Adrenal gland (tissue), 12 donors: Measurements from ENCODE around the gene TRIOBP. TPM values are rescaled to one million over a fixed set of nuclear protein-coding genes. Genes with fewer than 3 reads are reported as not detected.

Experiments used
- DNase-seq, 7 donors: peaks; one replicate each; pipeline ENCODE4 v3.0.0-alpha.2; 2019 to 2020
- H3K27ac ChIP-seq, 5 donors: fragments of 200-600 bp; sonication (generic) in 4 of 5; 1 replicate in 3 of 5; 2 replicates in 2 of 5; pipeline versions ENCODE4 v1.5.1 to v1.8.0; 2016 to 2020; ENCODE audit warnings: mild to moderate bottlenecking in 1 of 5
- H3K27me3 ChIP-seq: fragments of 200-600 bp; 2 replicates; pipeline ENCODE4 v1.8.0; 2021
- H3K36me3 ChIP-seq, 2 donors: fragments of 200-600 bp; replicated peaks in 1 of 2; 1 replicate in 1 of 2; 2 replicates in 1 of 2; pipeline versions ENCODE4 v1.5.1 to v1.8.0; 2018 to 2022
- H3K4me1 ChIP-seq, 2 donors: fragments of 200-600 bp; replicated peaks in 1 of 2; 1 replicate in 1 of 2; 2 replicates in 1 of 2; pipeline versions ENCODE4 v1.5.1 to v1.8.0; 2018 to 2021
- H3K4me3 ChIP-seq, 4 donors: fragments of 200-600 bp; sonication (generic) in 3 of 4; one replicate each; pipeline ENCODE4 v1.5.1; 2016 to 2018
- H3K9me3 ChIP-seq, 3 donors: fragments of 200-600 bp; sonication (generic) in 1 of 3; replicated peaks in 1 of 3; 1 replicate in 2 of 3; 2 replicates in 1 of 3; pipeline versions ENCODE4 v1.5.1 to v1.8.0; 2016 to 2021
- POLR2A ChIP-seq, 2 donors: fragments of 450-650 bp; IDR thresholded peaks; one replicate each; pipeline ENCODE4 v1.6.1; 2017; ENCODE audit warnings: antibody characterized with exemption in 2 of 2, mild to moderate bottlenecking in 2 of 2, moderate library complexity in 1 of 2
- WGBS, 4 donors: extraction: QIAGEN DNeasy Blood & Tissue Kit in 2 of 4; methylation state at CpG; one replicate each; pipeline versions ENCODE4 v1.1.5 to v1.1.7; 2013 to 2017; 5-methylcytosine and 5-hydroxymethylcytosine counted together
- intact Hi-C, 2 donors: fragments of 100-400 bp; cut with DNase I; formaldehyde crosslinking; loops; one replicate each; pipeline versions ENCODE4 v1.14.1 to v1.15.0; 2022 to 2023
- polyA plus RNA-seq, 3 donors: library from polyadenylated mRNA; stranded (reverse); fragments of 200-250 nt in 2 of 3; fragments of 350-450 nt in 1 of 3; fragmentation: Illumina TruSeq in 1 of 3; extraction: RNeasy Lipid Tissue Mini Kit (QIAGEN cat#74804) in 1 of 3; gene quantifications; one replicate each; pipeline ENCODE4 v1.2.3, GENCODE V29; 2013 to 2014
- total RNA-seq, 9 donors: library from RNA; depleted of rRNA in 4 of 9; stranded (reverse); fragments of >200 nt in 4 of 9; fragments of 120-200 nt in 1 of 9; fragmentation: NEBNext Ultra II Directional in 1 of 9; extraction: Animal tissue kit (Norgen Biotek cat#: 25700) in 1 of 9; gene quantifications; one replicate each; pipeline versions ENCODE4 v1.1.0 to v1.2.4, GENCODE V29; 2013 to 2023
- TF ChIP-seq, protein P1 (sequence below), 6 experiments: fragments of 450-650 bp in 4 of 6; fragments of 200-600 bp in 2 of 6; sonication (generic) in 1 of 6; IDR thresholded peaks; 1 replicate in 5 of 6; 2 replicates in 1 of 6; pipeline versions ENCODE4 v1.5.1 to v1.8.0; 2016 to 2021; ENCODE audit warnings: antibody characterized with exemption in 6 of 6, mild to moderate bottlenecking in 2 of 6, moderate library complexity in 1 of 6
- donor health status: healthy with polysubstance abuse.
- donor health status: Bipolar disorder and iron deficiency.
- donor health status: DM: yes; HTN: yes; CAD: no.
- donor health status: DM: no; HTN: no; CAD: no.
- donor health status: DM: no; HTN: no; CAD: no.
- donor health status: DM: yes; HTN: yes; CAD: no.

TRIOBP gene
- total and polyA plus RNA-seq, 12 donors: 24.6 to 146 (median 90.3) TPM

- Histone ChIP-seq H3K36me3 (peaks cover 0 to 6% of the 10 kb centered on the region in 2 donors), H3K27ac (peak overlapping the region; percentile 46 to 92 (median 71)), H3K4me1 (peaks cover 15 to 18% of the 10 kb centered on the region in 2 donors), H3K9me3 (no peaks in the 10 kb centered on the region), H3K27me3 (no peaks in the 10 kb centered on the region), H3K4me3 (peak overlapping the region in 2 of 4 donors; percentile 16 to 56)
- peak in 1 of 2 donors; percentile 48 for TF ChIP-seq POLR2A (IDR thresholded peaks at IDR 0.05)
- TF ChIP-seq, protein P1, sequence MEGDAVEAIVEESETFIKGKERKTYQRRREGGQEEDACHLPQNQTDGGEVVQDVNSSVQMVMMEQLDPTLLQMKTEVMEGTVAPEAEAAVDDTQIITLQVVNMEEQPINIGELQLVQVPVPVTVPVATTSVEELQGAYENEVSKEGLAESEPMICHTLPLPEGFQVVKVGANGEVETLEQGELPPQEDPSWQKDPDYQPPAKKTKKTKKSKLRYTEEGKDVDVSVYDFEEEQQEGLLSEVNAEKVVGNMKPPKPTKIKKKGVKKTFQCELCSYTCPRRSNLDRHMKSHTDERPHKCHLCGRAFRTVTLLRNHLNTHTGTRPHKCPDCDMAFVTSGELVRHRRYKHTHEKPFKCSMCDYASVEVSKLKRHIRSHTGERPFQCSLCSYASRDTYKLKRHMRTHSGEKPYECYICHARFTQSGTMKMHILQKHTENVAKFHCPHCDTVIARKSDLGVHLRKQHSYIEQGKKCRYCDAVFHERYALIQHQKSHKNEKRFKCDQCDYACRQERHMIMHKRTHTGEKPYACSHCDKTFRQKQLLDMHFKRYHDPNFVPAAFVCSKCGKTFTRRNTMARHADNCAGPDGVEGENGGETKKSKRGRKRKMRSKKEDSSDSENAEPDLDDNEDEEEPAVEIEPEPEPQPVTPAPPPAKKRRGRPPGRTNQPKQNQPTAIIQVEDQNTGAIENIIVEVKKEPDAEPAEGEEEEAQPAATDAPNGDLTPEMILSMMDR (IDR thresholded peaks at IDR 0.05): peak in 5 of 6 experiments; percentile 14 to 47 (median 25)
- intact Hi-C loops: loop anchor here (5.0 to 10.0 kb wide), 3 partner anchors 44 to 146 kb away; no protein-coding TSS in a partner anchor
- WGBS, 4 donors: 0 to 6% (median 2%) methylated on average over 4 to 68 of the region's 68 CpGs
- peak; percentile 58 to 82 (median 70) for DNase-seq
These were observed 121.7 kb downstream of the TRIOBP start for GRCh38 chr22:37818409-37819104.

DNA sequence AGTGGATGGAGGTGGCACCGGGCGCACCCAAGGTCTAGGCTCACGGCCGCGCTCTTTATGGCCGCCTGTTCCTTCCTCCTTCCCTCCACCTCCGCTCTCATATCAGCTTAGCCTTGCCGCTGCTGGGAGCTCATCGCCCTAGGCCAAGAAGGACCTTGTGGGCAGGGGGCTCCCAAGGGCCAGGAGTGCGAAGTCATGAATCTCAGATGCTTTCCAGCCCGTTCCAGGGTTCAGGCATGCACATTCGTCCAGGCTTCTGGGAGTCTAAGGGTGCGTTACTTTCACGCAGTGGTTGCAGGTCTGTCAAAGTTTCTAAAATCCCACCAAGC lies 122.2 kb downstream of the TRIOBP start:
- H3K4me1 ChIP-seq: peaks cover 15 to 18% of the 10 kb centered on the region in 2 donors
- 17 to 24% (median 19%) methylated on average over 11 to 14 of the region's 14 CpGs for WGBS, 4 donors
- H3K36me3 ChIP-seq: peaks cover 0 to 6% of the 10 kb centered on the region in 2 donors
- H3K4me3 ChIP-seq: peak overlapping the region in 1 of 4 donors; percentile 56
- peak overlapping the region in 2 of 5 donors; percentile 85 to 92 for H3K27ac ChIP-seq
- TF ChIP-seq POLR2A (IDR thresholded peaks at IDR 0.05): no peak
- TF ChIP-seq, protein P1 (IDR thresholded peaks at IDR 0.05): no peak
- DNase-seq: no peak
- H3K27me3 ChIP-seq: no peaks in the 10 kb centered on the region
- H3K9me3 ChIP-seq: no peaks in the 10 kb centered on the region
- intact Hi-C loops: loop anchor here (5.0 to 10.0 kb wide), 3 partner anchors 43 to 146 kb away; no protein-coding TSS in a partner anchor

- Histone ChIP-seq H3K36me3 (peaks cover 0 to 4% of the 10 kb centered on the region in 2 donors), H3K27ac (no peak overlapping the region), H3K4me1 (peaks cover 15 to 18% of the 10 kb centered on the region in 2 donors), H3K9me3 (no peaks in the 10 kb centered on the region), H3K27me3 (no peaks in the 10 kb centered on the region), H3K4me3 (no peak overlapping the region)
- WGBS, 4 donors: 88 to 96% (median 90%) methylated on average over 5 of the region's 5 CpGs
- no peak for DNase-seq
- intact Hi-C loops: no loop called here
- TF ChIP-seq, protein P1 (IDR thresholded peaks at IDR 0.05): no peak
- TF ChIP-seq POLR2A (IDR thresholded peaks at IDR 0.05): no peak
These were observed 123.5 kb downstream of the TRIOBP start for GRCh38 chr22:37820350-37820749.

GRCh38 chr22:37822079-37822833 lies 125.4 kb downstream of the TRIOBP start:
- no peaks in the 10 kb centered on the region for H3K27me3 ChIP-seq
- TF ChIP-seq, protein P1 (IDR thresholded peaks at IDR 0.05): no peak
- TF ChIP-seq POLR2A (IDR thresholded peaks at IDR 0.05): no peak
- 45 to 55% (median 52%) methylated on average over 7 to 8 of the region's 8 CpGs for WGBS, 4 donors

More at GRCh38 chr22:37822079-37822833, 125.4 kb downstream of the TRIOBP start:
- Histone ChIP-seq H3K4me3 (no peak overlapping the region), H3K36me3 (no peaks in the 10 kb centered on the region), H3K27ac (no peak overlapping the region), H3K9me3 (no peaks in the 10 kb centered on the region), H3K4me1 (peaks cover 15 to 18% of the 10 kb centered on the region in 2 donors)
- no peak for DNase-seq
- intact Hi-C loops: no loop called here
